HL-60 (cell line): Measurements from ENCODE around the gene SLC22A12.

Experiments used
- GABPA ChIP-seq: IDR thresholded peaks from 2 replicates; pipeline ENCODE4 v1.6.1; 2012; ENCODE audit warnings: low read depth
- POLR2AphosphoS5 ChIP-seq: IDR thresholded peaks from 2 replicates; pipeline ENCODE4 v1.6.1; 2012; ENCODE audit warnings: low read depth
- SPI1 ChIP-seq: IDR thresholded peaks from 2 replicates; pipeline ENCODE4 v1.6.1; 2012; ENCODE audit warnings: low read depth, mild to moderate bottlenecking, borderline replicate concordance
- TF ChIP-seq, protein P1 (sequence below): IDR thresholded peaks from one replicate; pipeline ENCODE4 v1.5.1; 2011; ENCODE audit warnings: low read length, control low read depth, inconsistent platforms; ENCODE audit not compliant: insufficient read depth
- TF ChIP-seq, protein P2 (sequence below): IDR thresholded peaks from 2 replicates; pipeline ENCODE4 v1.6.1; 2012; ENCODE audit warnings: low read depth; ENCODE audit not compliant: insufficient replicate concordance

DNA sequence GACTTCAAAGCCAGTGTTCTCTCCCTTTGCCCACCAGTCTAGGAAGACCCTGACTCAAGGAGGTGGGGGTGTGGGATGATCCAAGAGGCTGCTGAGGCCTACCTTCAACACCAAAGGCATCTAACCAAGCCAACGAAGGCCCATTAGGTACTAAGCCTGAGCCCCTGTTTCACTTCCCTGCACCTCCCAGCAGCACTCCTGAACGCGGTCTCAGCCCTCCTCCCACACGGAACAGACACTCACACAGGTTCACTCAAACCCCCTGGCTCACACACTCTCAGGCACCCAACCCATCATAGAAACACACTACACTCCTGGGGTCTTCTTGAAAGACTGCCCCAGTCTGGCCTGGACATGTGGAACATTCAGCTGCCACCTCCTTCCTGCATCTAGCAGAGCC, 40.7 kb downstream of the SLC22A12 start:
- TF ChIP-seq, protein P1, sequence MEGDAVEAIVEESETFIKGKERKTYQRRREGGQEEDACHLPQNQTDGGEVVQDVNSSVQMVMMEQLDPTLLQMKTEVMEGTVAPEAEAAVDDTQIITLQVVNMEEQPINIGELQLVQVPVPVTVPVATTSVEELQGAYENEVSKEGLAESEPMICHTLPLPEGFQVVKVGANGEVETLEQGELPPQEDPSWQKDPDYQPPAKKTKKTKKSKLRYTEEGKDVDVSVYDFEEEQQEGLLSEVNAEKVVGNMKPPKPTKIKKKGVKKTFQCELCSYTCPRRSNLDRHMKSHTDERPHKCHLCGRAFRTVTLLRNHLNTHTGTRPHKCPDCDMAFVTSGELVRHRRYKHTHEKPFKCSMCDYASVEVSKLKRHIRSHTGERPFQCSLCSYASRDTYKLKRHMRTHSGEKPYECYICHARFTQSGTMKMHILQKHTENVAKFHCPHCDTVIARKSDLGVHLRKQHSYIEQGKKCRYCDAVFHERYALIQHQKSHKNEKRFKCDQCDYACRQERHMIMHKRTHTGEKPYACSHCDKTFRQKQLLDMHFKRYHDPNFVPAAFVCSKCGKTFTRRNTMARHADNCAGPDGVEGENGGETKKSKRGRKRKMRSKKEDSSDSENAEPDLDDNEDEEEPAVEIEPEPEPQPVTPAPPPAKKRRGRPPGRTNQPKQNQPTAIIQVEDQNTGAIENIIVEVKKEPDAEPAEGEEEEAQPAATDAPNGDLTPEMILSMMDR, result no peak
- TF ChIP-seq GABPA (no peak), POLR2AphosphoS5 (no peak), SPI1 (no peak)
- TF ChIP-seq, protein P2, sequence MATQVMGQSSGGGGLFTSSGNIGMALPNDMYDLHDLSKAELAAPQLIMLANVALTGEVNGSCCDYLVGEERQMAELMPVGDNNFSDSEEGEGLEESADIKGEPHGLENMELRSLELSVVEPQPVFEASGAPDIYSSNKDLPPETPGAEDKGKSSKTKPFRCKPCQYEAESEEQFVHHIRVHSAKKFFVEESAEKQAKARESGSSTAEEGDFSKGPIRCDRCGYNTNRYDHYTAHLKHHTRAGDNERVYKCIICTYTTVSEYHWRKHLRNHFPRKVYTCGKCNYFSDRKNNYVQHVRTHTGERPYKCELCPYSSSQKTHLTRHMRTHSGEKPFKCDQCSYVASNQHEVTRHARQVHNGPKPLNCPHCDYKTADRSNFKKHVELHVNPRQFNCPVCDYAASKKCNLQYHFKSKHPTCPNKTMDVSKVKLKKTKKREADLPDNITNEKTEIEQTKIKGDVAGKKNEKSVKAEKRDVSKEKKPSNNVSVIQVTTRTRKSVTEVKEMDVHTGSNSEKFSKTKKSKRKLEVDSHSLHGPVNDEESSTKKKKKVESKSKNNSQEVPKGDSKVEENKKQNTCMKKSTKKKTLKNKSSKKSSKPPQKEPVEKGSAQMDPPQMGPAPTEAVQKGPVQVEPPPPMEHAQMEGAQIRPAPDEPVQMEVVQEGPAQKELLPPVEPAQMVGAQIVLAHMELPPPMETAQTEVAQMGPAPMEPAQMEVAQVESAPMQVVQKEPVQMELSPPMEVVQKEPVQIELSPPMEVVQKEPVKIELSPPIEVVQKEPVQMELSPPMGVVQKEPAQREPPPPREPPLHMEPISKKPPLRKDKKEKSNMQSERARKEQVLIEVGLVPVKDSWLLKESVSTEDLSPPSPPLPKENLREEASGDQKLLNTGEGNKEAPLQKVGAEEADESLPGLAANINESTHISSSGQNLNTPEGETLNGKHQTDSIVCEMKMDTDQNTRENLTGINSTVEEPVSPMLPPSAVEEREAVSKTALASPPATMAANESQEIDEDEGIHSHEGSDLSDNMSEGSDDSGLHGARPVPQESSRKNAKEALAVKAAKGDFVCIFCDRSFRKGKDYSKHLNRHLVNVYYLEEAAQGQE, result no peak
